Body of pancreas (tissue), 4 donors: ENCODE measurements around the gene REM2. TPM values are rescaled to one million over a fixed set of nuclear protein-coding genes. Genes with fewer than 3 reads are reported as not detected.

Experiments
- ATAC-seq: fragments of 150-250 bp; one replicate; pipeline ENCODE4 v1.9.1; 2016
- DNase-seq, 4 donors: peaks; one replicate each; pipeline ENCODE4 v3.0.0-alpha.2; 2019
- H3K27ac ChIP-seq, 4 donors: fragments of 200-600 bp; sonication (generic); 1 replicate in 3 of 4; 2 replicates in 1 of 4; pipeline versions ENCODE4 v1.5.1 to v1.6.1; 2016 to 2019; ENCODE audit warnings: mild to moderate bottlenecking in 1 of 4, mixed read lengths in 1 of 4, moderate library complexity in 1 of 4
- H3K27me3 ChIP-seq, 2 donors: fragments of 200-600 bp; sonication (generic); one replicate each; pipeline ENCODE4 v1.6.0; 2016; ENCODE audit warnings: mild to moderate bottlenecking in 1 of 2
- H3K36me3 ChIP-seq, 2 donors: fragments of 200-600 bp; sonication (generic); replicated peaks in 1 of 2; 2 replicates each; pipeline ENCODE4 v1.5.1; 2016; ENCODE audit warnings: low read depth in 2 of 2; ENCODE audit not compliant: insufficient read depth in 1 of 2
- H3K4me1 ChIP-seq: fragments of 200-600 bp; sonication (generic); one replicate; pipeline ENCODE4 v1.6.0; 2016
- H3K4me3 ChIP-seq, 2 donors: fragments of 200-600 bp; sonication (generic); 1 replicate in 1 of 2; 2 replicates in 1 of 2; pipeline ENCODE4 v1.5.1; 2016 to 2019
- H3K9me3 ChIP-seq, 3 donors: fragments of 200-600 bp; sonication (generic); 1 replicate in 2 of 3; 2 replicates in 1 of 3; pipeline ENCODE4 v1.5.1; 2016
- CTCF ChIP-seq, 7 experiments: fragments of 450-650 bp in 4 of 7; fragments of 200-600 bp in 3 of 7; sonication (generic) in 3 of 7; IDR thresholded peaks; one replicate each; pipeline ENCODE4 v1.5.1; 2016 to 2019; ENCODE audit warnings: antibody characterized with exemption in 7 of 7
- POLR2A ChIP-seq, 3 donors: fragments of 450-650 bp; IDR thresholded peaks; one replicate each; pipeline ENCODE4 v1.6.1; 2016; ENCODE audit warnings: antibody characterized with exemption in 3 of 3, mild to moderate bottlenecking in 2 of 3
- WGBS, 2 donors: methylation state at CpG; one replicate each; pipeline ENCODE4 v1.1.5; 2017; 5-methylcytosine and 5-hydroxymethylcytosine counted together
- intact Hi-C: fragments of 100-400 bp; cut with DNase I; formaldehyde crosslinking; loops from one replicate; pipeline ENCODE4 v1.15.1; 2023
- total RNA-seq, 2 donors: library from RNA; depleted of rRNA; stranded (reverse); fragments of >200 nt; gene quantifications; one replicate each; pipeline ENCODE4 v1.1.0, GENCODE V29; 2016

The REM2 gene
- total RNA-seq, 2 donors from 2014 or later = not detected

- Histone ChIP-seq H3K27me3 (no peaks in the 10 kb centered on the region), H3K36me3 (peaks cover 4 to 10% of the 10 kb centered on the region in 2 donors), H3K27ac (peak overlapping the region; percentile 90 to 99 (median 96)), H3K4me3 (no peak overlapping the region), H3K4me1 (peaks cover 27% of the 10 kb centered on the region), H3K9me3 (no peaks in the 10 kb centered on the region)
- DNase-seq = no peak
- WGBS, 2 donors = 0% methylated on average over 1 of the region's 1 CpG
- ATAC-seq = no peak
- TF ChIP-seq POLR2A (IDR thresholded peaks at IDR 0.05) (no peak), CTCF (IDR thresholded peaks at IDR 0.05) (no peak)
- intact Hi-C loops = no loop called here
Observed at GRCh38 chr14:22870811-22871223, 12.2 kb upstream of the REM2 start.

GRCh38 chr14:22871224-22872032 is 11.6 kb upstream of the REM2 start, which contains the start of gene LRP10:
Gene LRP10, plus strand, starts transcription at chr14:22871740. Its CDS starts 564 bp downstream, at chr14:22872304.
- 0% methylated on average over 34 to 50 of the region's 50 CpGs for WGBS, 2 donors
- Histone ChIP-seq H3K36me3 (peaks cover 4 to 16% of the 10 kb centered on the region in 2 donors), H3K9me3 (no peaks in the 10 kb centered on the region), H3K27me3 (no peaks in the 10 kb centered on the region), H3K4me1 (peaks cover 27% of the 10 kb centered on the region), H3K4me3 (peak within 1 kb of the TSS; percentile 55 to 90), H3K27ac (peak within 1 kb of the TSS; percentile 90 to 99 (median 96))
- DNase-seq (peak; percentile 93 to 96 (median 95)), ATAC-seq (peak; percentile 92)
- intact Hi-C loops = no loop called here
- TF ChIP-seq POLR2A (IDR thresholded peaks at IDR 0.05) (peak; percentile 61 to 87 (median 86)), CTCF (IDR thresholded peaks at IDR 0.05) (peak in 2 of 7 experiments; percentile 1 to 6)

GRCh38 chr14:22872033-22872832 is 10.8 kb upstream of the REM2 start:
- ATAC-seq = peak; percentile 55

More at GRCh38 chr14:22872033-22872832, 10.8 kb upstream of the REM2 start:
- Histone ChIP-seq H3K27ac (peak overlapping the region; percentile 90 to 99 (median 96)), H3K9me3 (no peaks in the 10 kb centered on the region), H3K4me1 (peaks cover 27% of the 10 kb centered on the region), H3K4me3 (peak overlapping the region; percentile 55 to 90), H3K27me3 (no peaks in the 10 kb centered on the region), H3K36me3 (peaks cover 4 to 23% of the 10 kb centered on the region in 2 donors)
- peak; percentile 85 to 90 (median 87) for DNase-seq
- TF ChIP-seq CTCF (IDR thresholded peaks at IDR 0.05) (peak; percentile 92 to 98 (median 95)), POLR2A (IDR thresholded peaks at IDR 0.05) (peak in 2 of 3 donors; percentile 10 to 21)
- 0% methylated on average over 24 to 44 of the region's 45 CpGs for WGBS, 2 donors
- intact Hi-C loops = no loop called here
